H1 (cell line): ENCODE results near the gene ARRDC1. TPM values are rescaled to one million over a fixed set of nuclear protein-coding genes. Genes with fewer than 3 reads are reported as not detected.

Experiments used
- CTCF ChIA-PET: fragments of 300-600 bp; sonication (Branson Sonifier 250); formaldehyde crosslinking; loops from one replicate; lab custom pipeline; 2021; ENCODE audit not compliant: partially characterized antibody; lab: Charles Lee
- POLR2A ChIA-PET: fragments of 300-600 bp; sonication (Branson Sonifier 250); formaldehyde crosslinking; loops from one replicate; lab custom pipeline; 2021; ENCODE audit warnings: inconsistent platforms; ENCODE audit not compliant: partially characterized antibody; lab: Charles Lee
- DNase-seq, 2 experiments: peaks; one replicate each; pipeline versions ENCODE4 v3.0.0 to v3.0.0-alpha.2; 2010 to 2022; ENCODE audit warnings: low spot score in 2 of 2, low read depth in 1 of 2, mixed read lengths in 1 of 2
- FAIRE-seq: peaks from 2 replicates; lab custom pipeline; 2011; peaks lifted over from hg19 to GRCh38; lab: Jason Lieb, UNC
- H2AFZ ChIP-seq: 2 replicates; pipeline ENCODE4 v1.8.1; 2012; ENCODE audit warnings: low read length, inconsistent platforms
- H2AK5ac ChIP-seq: 2 replicates; pipeline ENCODE4 v1.6.1; 2013; ENCODE audit warnings: low read depth, low read length
- H2BK120ac ChIP-seq: replicated peaks from 2 replicates; pipeline ENCODE3; 2013; ENCODE audit warnings: low read depth, low read length, inconsistent platforms
- H2BK12ac ChIP-seq: 2 replicates; pipeline ENCODE4 v1.6.1; 2013; ENCODE audit warnings: low read depth, low read length
- H2BK15ac ChIP-seq: 2 replicates; pipeline ENCODE4 v1.6.1; 2013; ENCODE audit warnings: low read length
- H2BK20ac ChIP-seq: 2 replicates; pipeline ENCODE4 v1.6.1; 2013; ENCODE audit warnings: low read length
- H2BK5ac ChIP-seq: 2 replicates; pipeline ENCODE4 v1.6.1; 2013; ENCODE audit warnings: low read depth, low read length
- H3K14ac ChIP-seq: 2 replicates; pipeline ENCODE4 v1.6.1; 2013; ENCODE audit warnings: inconsistent platforms; ENCODE audit not compliant: insufficient read length
- H3K18ac ChIP-seq: 2 replicates; pipeline ENCODE4 v1.6.1; 2013; ENCODE audit warnings: low read length; ENCODE audit errors: extremely low read depth
- H3K23ac ChIP-seq: 2 replicates; pipeline ENCODE4 v1.6.1; 2013; ENCODE audit warnings: inconsistent platforms; ENCODE audit not compliant: insufficient read length
- H3K23me2 ChIP-seq: 2 replicates; pipeline ENCODE4 v1.6.1; 2013; ENCODE audit warnings: low read depth, low read length
- H3K27ac ChIP-seq: 2 replicates; pipeline ENCODE4 v1.6.1; 2011; ENCODE audit warnings: low read depth, low read length, inconsistent platforms
- H3K27me3 ChIP-seq, 4 experiments: replicated peaks in 1 of 4; 1 replicate in 1 of 4; 2 replicates in 3 of 4; pipeline versions ENCODE4 v1.6.1 to v1.8.1; 2011 to 2013; ENCODE audit warnings: low read length in 3 of 4, mild to moderate bottlenecking in 3 of 4, inconsistent platforms in 2 of 4, mixed read lengths in 2 of 4, moderate library complexity in 1 of 4; ENCODE audit not compliant: control insufficient read depth in 3 of 4, insufficient read depth in 3 of 4; ENCODE audit errors: extremely low read depth in 1 of 4
- H3K36me3 ChIP-seq, 4 experiments: 2 replicates each; pipeline versions ENCODE4 v1.6.1 to v1.8.1; 2011 to 2013; ENCODE audit warnings: mild to moderate bottlenecking in 4 of 4, low read length in 3 of 4, moderate library complexity in 2 of 4, control low read depth in 1 of 4, inconsistent platforms in 1 of 4; ENCODE audit not compliant: insufficient read depth in 4 of 4, control insufficient read depth in 2 of 4
- H3K4ac ChIP-seq: replicated peaks from 2 replicates; pipeline ENCODE3; 2013; ENCODE audit warnings: low read length, low read depth, mixed read lengths, inconsistent platforms; ENCODE audit not compliant: insufficient read length
- H3K4me1 ChIP-seq, 4 experiments: replicated peaks in 1 of 4; 1 replicate in 1 of 4; 2 replicates in 3 of 4; pipeline versions ENCODE4 v1.6.1 to v1.8.1; 2011 to 2013; ENCODE audit warnings: low read length in 3 of 4, inconsistent platforms in 2 of 4, mixed read lengths in 1 of 4; ENCODE audit not compliant: insufficient read depth in 4 of 4, control insufficient read depth in 3 of 4
- H3K4me2 ChIP-seq, 2 experiments: 2 replicates each; pipeline versions ENCODE4 v1.6.1 to v1.8.1; 2011 to 2013; ENCODE audit warnings: low read depth in 2 of 2, low read length in 2 of 2, control low read depth in 1 of 2, inconsistent platforms in 1 of 2, mild to moderate bottlenecking in 1 of 2; ENCODE audit not compliant: insufficient read depth in 1 of 2
- H3K4me3 ChIP-seq, 4 experiments: fragments of 200-600, 300-600 bp in 1 of 4; sonication (generic), shearing (Covaris generic), sonication (Bioruptor Twin) in 1 of 4; 2 replicates each; pipeline versions ENCODE4 v1.5.1 to v1.8.1; 2011 to 2016; ENCODE audit warnings: low read length in 4 of 4, low read depth in 3 of 4, control low read depth in 2 of 4, inconsistent platforms in 2 of 4, mild to moderate bottlenecking in 2 of 4, mixed read lengths in 1 of 4, moderate library complexity in 1 of 4; ENCODE audit not compliant: insufficient read depth in 2 of 4; ENCODE audit errors: extremely low read depth in 1 of 4
- H3K56ac ChIP-seq: replicated peaks from 2 replicates; pipeline ENCODE3; 2013; ENCODE audit warnings: low read depth, mild to moderate bottlenecking, mixed read lengths, low read length, inconsistent platforms; ENCODE audit not compliant: insufficient read length
- H3K79me1 ChIP-seq: 2 replicates; pipeline ENCODE4 v1.6.1; 2013; ENCODE audit warnings: low read depth, low read length, control low read depth
- H3K79me2 ChIP-seq, 2 experiments: 2 replicates each; pipeline versions ENCODE4 v1.6.1 to v1.8.1; 2012 to 2013; ENCODE audit warnings: low read length in 2 of 2, mild to moderate bottlenecking in 2 of 2, inconsistent platforms in 1 of 2; ENCODE audit not compliant: insufficient read depth in 2 of 2, control insufficient read depth in 1 of 2
- H3K9ac ChIP-seq, 4 experiments: replicated peaks in 1 of 4; 1 replicate in 1 of 4; 2 replicates in 3 of 4; pipeline versions ENCODE4 v1.6.1 to v1.8.1; 2011 to 2013; ENCODE audit warnings: low read depth in 3 of 4, low read length in 3 of 4, control low read depth in 2 of 4, mild to moderate bottlenecking in 2 of 4, moderate library complexity in 2 of 4, inconsistent platforms in 1 of 4; ENCODE audit errors: extremely low read depth in 1 of 4
- H3K9me3 ChIP-seq, 2 experiments: 2 replicates each; pipeline versions ENCODE4 v1.6.1 to v1.8.1; 2012 to 2013; ENCODE audit warnings: mild to moderate bottlenecking in 2 of 2, moderate library complexity in 2 of 2, control low read depth in 1 of 2, inconsistent platforms in 1 of 2, low read depth in 1 of 2, low read length in 1 of 2, mixed read lengths in 1 of 2; ENCODE audit not compliant: insufficient read depth in 2 of 2
- H4K20me1 ChIP-seq, 2 experiments: replicated peaks in 1 of 2; 2 replicates each; pipeline versions ENCODE3 to v1.8.1; 2011 to 2013; ENCODE audit warnings: inconsistent platforms in 2 of 2, low read length in 2 of 2, mild to moderate bottlenecking in 1 of 2; ENCODE audit not compliant: insufficient read depth in 2 of 2, control insufficient read depth in 1 of 2
- H4K5ac ChIP-seq: 2 replicates; pipeline ENCODE4 v1.6.1; 2013; ENCODE audit warnings: low read length, low read depth, mixed read lengths, inconsistent platforms; ENCODE audit not compliant: insufficient read length
- H4K8ac ChIP-seq: 2 replicates; pipeline ENCODE4 v1.8.0; 2013; ENCODE audit warnings: mild to moderate bottlenecking, moderate library complexity, low read length, inconsistent platforms; ENCODE audit not compliant: insufficient read depth; ENCODE audit errors: extremely low read depth
- H4K91ac ChIP-seq: replicated peaks from 2 replicates; pipeline ENCODE3; 2013; ENCODE audit warnings: low read length, mixed read lengths, inconsistent platforms; ENCODE audit not compliant: insufficient read length
- ASH2L ChIP-seq: fragments of 200-600, 300-600 bp; sonication (generic); IDR thresholded peaks from one replicate; pipeline ENCODE4 v1.7.1; 2017; ENCODE audit warnings: low read length
- SAP30 ChIP-seq: fragments of 300-600 bp; sonication (generic); IDR thresholded peaks from 2 replicates; pipeline ENCODE4 v1.7.1; 2012; ENCODE audit warnings: low read length, moderate library complexity, mild to moderate bottlenecking, inconsistent platforms; ENCODE audit not compliant: insufficient read depth, insufficient replicate concordance
- WGBS, 2 experiments: shearing (Covaris generic) in 1 of 2; methylation state at CpG; one replicate each; pipeline versions ENCODE4 v1.1.6 to v1.1.7; 2013 to 2015; ENCODE audit warnings: low lambda C conversion rate in 2 of 2, mixed read lengths in 2 of 2, inconsistent platforms in 1 of 2, low coverage in 1 of 2, missing lambda C conversion rate in 1 of 2; ENCODE audit not compliant: insufficient replicate concordance in 2 of 2, insufficient coverage in 1 of 2, insufficient read length in 1 of 2; ENCODE audit errors: extremely low coverage in 1 of 2, missing lambda C conversion rate in 1 of 2; 5-methylcytosine and 5-hydroxymethylcytosine counted together
- polyA plus RNA-seq, 7 experiments: library from polyadenylated mRNA; depleted of rRNA in 3 of 7; stranded (reverse) in 5 of 7; unstranded in 2 of 7; fragments of >200 nt in 5 of 7; fragments of 200-250 nt in 2 of 7; gene quantifications; 1 replicate in 5 of 7; 2 replicates in 1 of 7; 4 replicates in 1 of 7; pipeline versions ENCODE4 v1.2.1 to v1.2.3, GENCODE V29; 2011 to 2013; ENCODE audit warnings: missing spikeins in 2 of 7, mixed read lengths in 2 of 7
- total RNA-seq: library from RNA; stranded (reverse); fragmentation: NEBNext Ultra II Directional; extraction: Animal tissue kit (Norgen Biotek cat#: 25700); gene quantifications from 2 replicates; pipeline ENCODE4 v1.2.1, GENCODE V29; 2021

Gene ARRDC1
- total and polyA plus RNA-seq, 2 of the 8 experiments (the other 6 are each of a cell fraction or from before 2014, with no cell fraction given): 22.0 to 58.4 TPM

- H2BK15ac ChIP-seq: no peak overlapping the region
- H2AFZ ChIP-seq: no peak overlapping the region
- FAIRE-seq (no peak), DNase-seq (no peak)
- WGBS, 2 experiments: 92% methylated on average over 10 of the region's 10 CpGs; no CpG with 5 or more reads in 1 of the 2 experiments
- no peak overlapping the region for H3K14ac ChIP-seq
- H2BK5ac ChIP-seq: no peak overlapping the region
- H3K79me2 ChIP-seq: peaks cover 21 to 96% of the 10 kb centered on the region in 2 experiments
- no peak overlapping the region for H3K56ac ChIP-seq
- H3K27ac ChIP-seq: no peak overlapping the region
- H3K23me2 ChIP-seq: no peaks in the 10 kb centered on the region
- H3K18ac ChIP-seq: no peak overlapping the region
- 0 out of 4 replicates have a peak, but pooled peaks cover 0 to 2% of the 10 kb centered on the region in 2 experiments for H3K9me3 ChIP-seq
- H3K23ac ChIP-seq: no peak overlapping the region
- no peak overlapping the region for H3K9ac ChIP-seq
- CTCF ChIA-PET: interaction anchor here (1.0 to 1.3 kb wide), 2 partner anchors 18 to 53 kb away, joined by 3 to 4 read pairs; no protein-coding TSS in a partner anchor
- no peak overlapping the region for H4K5ac ChIP-seq
- no peak overlapping the region for H2BK20ac ChIP-seq
- H3K4me3 ChIP-seq: no peak overlapping the region
- H3K79me1 ChIP-seq: peaks cover 24% of the 10 kb centered on the region
- H3K4me2 ChIP-seq: no peak overlapping the region
- H4K8ac ChIP-seq: no peak overlapping the region
- no peak overlapping the region for H2BK12ac ChIP-seq
- POLR2A ChIA-PET: interaction anchor here (1.0 to 2.2 kb wide), 4 partner anchors 12 to 25 kb away, joined by 3 to 6 read pairs (median 5); no protein-coding TSS in a partner anchor
- H2BK120ac ChIP-seq: no peak overlapping the region
- no peaks in the 10 kb centered on the region for H3K27me3 ChIP-seq
- peaks cover 0 to 4% (median 0%) of the 10 kb centered on the region in 4 experiments; a peak in 2 of 7 replicates for H3K4me1 ChIP-seq
- H3K36me3 ChIP-seq: peaks cover 0 to 10% (median 0%) of the 10 kb centered on the region in 4 experiments; a peak in 1 of 8 replicates
- no peak overlapping the region for H2AK5ac ChIP-seq
- no peak overlapping the region for H4K91ac ChIP-seq
- no peak overlapping the region for H3K4ac ChIP-seq
- peaks cover 14 to 27% of the 10 kb centered on the region in 2 experiments for H4K20me1 ChIP-seq
- TF ChIP-seq SAP30 (no peak), ASH2L (no peak)
Measured at GRCh38 chr9:137642118-137642601, 36.7 kb downstream of the ARRDC1 start.
